ENCODE results near the gene SDC1. TPM values are rescaled to one million over a fixed set of nuclear protein-coding genes. Genes with fewer than 3 reads are reported as not detected.

SDC1 gene
- total RNA-seq, 1 donor from 2014 or later: 85.4 TPM

DNA sequence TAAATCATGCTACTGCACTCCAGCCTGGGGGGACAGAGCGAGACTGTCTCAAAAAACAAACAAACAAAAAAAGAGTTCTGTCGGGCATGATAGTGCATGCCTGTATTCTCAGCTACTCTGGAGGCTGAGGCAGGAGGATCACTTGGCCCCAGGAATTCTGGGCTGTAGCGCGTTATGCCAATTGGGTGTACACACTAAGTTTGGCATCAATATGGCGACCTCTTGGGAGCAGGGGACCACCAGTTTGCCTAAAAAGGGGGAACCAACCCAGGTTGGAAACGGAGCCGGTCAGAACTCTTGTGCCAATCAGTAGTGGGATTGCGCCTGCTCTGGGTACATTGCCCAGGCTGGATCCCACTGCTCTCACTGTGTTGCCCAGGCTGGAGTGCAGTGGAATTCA, 49.7 kb downstream of the SDC1 start:
- no peak overlapping the region for H3K27ac Mint-ChIP-seq (ENCODE audit: unreplicated experiment)
- peaks cover 13% of the 10 kb centered on the region for H3K4me1 Mint-ChIP-seq
- no peaks in the 10 kb centered on the region for H3K27me3 Mint-ChIP-seq (ENCODE audit: low read depth)
- no peak overlapping the region for H3K4me3 Mint-ChIP-seq
- DNase-seq (ENCODE audit: low read depth, low spot score): no peak
- H3K9me3 Mint-ChIP-seq: no peaks in the 10 kb centered on the region
- H3K36me3 Mint-ChIP-seq (ENCODE audit: low read depth): no peaks in the 10 kb centered on the region
- TF ChIP-seq CTCF (conservative IDR thresholded peaks at IDR 0.05): no peak

DNA sequence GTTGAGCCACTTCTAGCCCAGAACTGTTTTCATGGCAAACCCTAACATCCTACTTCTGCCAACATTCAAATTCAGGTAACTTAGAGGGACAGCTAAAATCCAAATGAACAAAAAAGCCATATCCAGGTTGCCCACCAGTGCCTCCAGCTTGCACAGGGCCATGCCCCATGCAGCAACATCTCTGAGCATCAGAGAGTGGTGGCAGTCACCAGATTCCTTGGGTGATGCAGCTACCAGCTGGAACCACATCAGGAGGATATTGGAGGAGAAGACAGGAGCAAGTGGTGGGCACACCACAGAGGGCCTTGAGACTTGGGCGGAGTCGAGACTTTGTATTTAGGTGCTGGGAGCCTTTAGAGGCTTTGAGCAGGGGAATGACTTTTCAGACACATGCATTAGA, 50.5 kb downstream of the SDC1 start:
- no peak for TF ChIP-seq CTCF (conservative IDR thresholded peaks at IDR 0.05)
- Mint-ChIP-seq H3K9me3 (no peaks in the 10 kb centered on the region), H3K4me3 (no peak overlapping the region), H3K27me3 (ENCODE audit: low read depth) (no peaks in the 10 kb centered on the region), H3K36me3 (ENCODE audit: low read depth) (no peaks in the 10 kb centered on the region), H3K27ac (ENCODE audit: unreplicated experiment) (no peak overlapping the region), H3K4me1 (peaks cover 17% of the 10 kb centered on the region)
- no peak for DNase-seq (ENCODE audit: low read depth, low spot score)

- no peaks in the 10 kb centered on the region for H3K27me3 Mint-ChIP-seq (ENCODE audit: low read depth)
- H3K4me1 Mint-ChIP-seq: peaks cover 17% of the 10 kb centered on the region
- H3K9me3 Mint-ChIP-seq: no peaks in the 10 kb centered on the region
- no peak for DNase-seq (ENCODE audit: low read depth, low spot score)
- TF ChIP-seq CTCF (conservative IDR thresholded peaks at IDR 0.05): no peak
- no peaks in the 10 kb centered on the region for H3K36me3 Mint-ChIP-seq (ENCODE audit: low read depth)
- no peak overlapping the region for H3K27ac Mint-ChIP-seq (ENCODE audit: unreplicated experiment)
- no peak overlapping the region for H3K4me3 Mint-ChIP-seq
These were observed 51.2 kb downstream of the SDC1 start for GRCh38 chr2:20173496-20174402.

- TF ChIP-seq CTCF (conservative IDR thresholded peaks at IDR 0.05): no peak
- Mint-ChIP-seq H3K27ac (ENCODE audit: unreplicated experiment) (no peak overlapping the region), H3K36me3 (ENCODE audit: low read depth) (no peaks in the 10 kb centered on the region), H3K4me1 (peaks cover 17% of the 10 kb centered on the region), H3K9me3 (no peaks in the 10 kb centered on the region), H3K27me3 (ENCODE audit: low read depth) (no peaks in the 10 kb centered on the region), H3K4me3 (no peak overlapping the region)
- no peak for DNase-seq (ENCODE audit: low read depth, low spot score)
These were observed 51.9 kb downstream of the SDC1 start for GRCh38 chr2:20173064-20173463.

DNA sequence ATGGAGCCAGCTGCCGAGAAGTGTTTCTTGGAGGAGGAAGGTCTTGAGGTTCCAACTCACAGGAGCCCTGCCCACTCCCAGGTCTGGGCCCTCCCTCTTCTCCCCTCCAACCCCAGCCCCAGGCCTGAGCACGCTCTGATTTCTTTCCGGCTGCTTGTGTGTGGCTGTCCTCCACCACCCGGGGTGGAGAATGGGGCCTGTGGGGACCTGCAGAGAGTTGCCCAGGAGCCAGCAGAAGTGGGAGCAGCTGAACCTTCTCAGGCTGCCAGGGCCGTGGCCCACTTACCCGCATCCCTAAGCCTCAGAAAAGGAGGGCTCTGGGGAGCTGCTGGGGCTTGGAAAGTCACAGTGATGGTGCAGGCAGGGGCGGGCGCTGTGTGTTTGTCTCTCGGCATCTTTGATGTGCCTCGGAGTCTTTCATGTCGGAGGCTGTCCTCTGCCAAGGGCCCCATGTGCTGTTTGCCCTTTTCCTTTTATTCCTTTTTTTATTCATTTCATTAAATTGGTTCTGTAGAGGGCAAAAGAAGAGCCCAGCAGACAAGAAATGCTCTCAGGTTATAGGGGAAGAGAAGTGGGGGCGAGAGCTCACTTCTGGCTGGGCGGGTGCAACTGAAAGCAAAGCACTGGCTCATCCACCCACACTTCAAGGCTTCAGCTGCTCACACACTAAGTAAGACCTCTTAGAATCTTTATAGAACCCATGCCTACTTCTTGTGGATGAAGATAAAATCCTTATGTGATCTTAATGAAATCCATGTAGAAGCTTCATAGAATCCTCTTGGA, 52.5 kb downstream of the SDC1 start:
- Mint-ChIP-seq H3K4me3 (no peak overlapping the region), H3K9me3 (no peaks in the 10 kb centered on the region), H3K27me3 (ENCODE audit: low read depth) (no peaks in the 10 kb centered on the region), H3K27ac (ENCODE audit: unreplicated experiment) (no peak overlapping the region), H3K36me3 (ENCODE audit: low read depth) (no peaks in the 10 kb centered on the region), H3K4me1 (peaks cover 17% of the 10 kb centered on the region)
- no peak for TF ChIP-seq CTCF (conservative IDR thresholded peaks at IDR 0.05)
- DNase-seq (ENCODE audit: low read depth, low spot score): no peak
